K562 (cell line): ENCODE measurements around the gene NUP210. TPM values are rescaled to one million over a fixed set of nuclear protein-coding genes. Genes with fewer than 3 reads are reported as not detected.
A peak's percentile ranks its signal among the peaks of the same experiment; 100 is the strongest.

Source experiments
- ATAC-seq: fragments of 200-7000 bp; cut with Tn5 transposase; 3 replicates; pipeline ENCODE4 v1.9.1; 2020; ENCODE audit warnings: moderate library complexity
- BruUV-seq: library from RNA; stranded (reverse); fragments of 400-500 nt; replicated peaks from 2 replicates; lab custom pipeline; 2021; lab: Mats Ljungman, UMichigan
- CTCF ChIA-PET: fragments of 300-600 bp; formaldehyde crosslinking; extraction: SDS; loops from one replicate; lab custom pipeline; 2021; ENCODE audit warnings: low intra/inter-chr PET ratio; lab: Yijun Ruan, JAX
- POLR2A ChIA-PET: fragments of 300-600, 350-650 bp; sonication (Branson Sonifier 250); formaldehyde crosslinking; extraction: SDS; loops from one replicate; lab custom pipeline; 2021; ENCODE audit warnings: antibody characterized with exemption, inconsistent platforms; lab: Yijun Ruan, JAX
- DNase-seq, 4 experiments: peaks; one replicate each; pipeline versions ENCODE4 v3.0.0 to v3.0.0-alpha.2; 2011 to 2018; ENCODE audit warnings: low spot score in 3 of 4, mixed read lengths in 3 of 4; ENCODE audit errors: extremely low read depth in 1 of 4
- FAIRE-seq: peaks from 2 replicates; lab custom pipeline; 2011; peaks lifted over from hg19 to GRCh38; lab: Jason Lieb, UNC
- H2AFZ ChIP-seq: 2 replicates; pipeline ENCODE4 v1.6.0; 2011; ENCODE audit warnings: low read depth, low read length, control low read depth, inconsistent platforms
- H3K27ac ChIP-seq: fragments of 200-600 bp; 3 replicates; pipeline ENCODE4 v1.8.0; 2011; ENCODE audit warnings: low read depth, mild to moderate bottlenecking, control low read depth, inconsistent platforms, low read length, moderate library complexity, mixed read lengths; ENCODE audit errors: extremely low read depth
- H3K27me3 ChIP-seq, 2 experiments: fragments of 300-600 bp in 1 of 2; 2 replicates in 1 of 2; 3 replicates in 1 of 2; pipeline versions ENCODE4 v1.6.0 to v1.8.0; 2011; ENCODE audit warnings: inconsistent platforms in 2 of 2, low read length in 2 of 2, mild to moderate bottlenecking in 1 of 2, mixed read lengths in 1 of 2, moderate library complexity in 1 of 2; ENCODE audit not compliant: control insufficient read depth in 2 of 2, insufficient read depth in 2 of 2
- H3K36me3 ChIP-seq: fragments of 300-600 bp; 3 replicates; pipeline ENCODE4 v1.8.0; 2011; ENCODE audit warnings: mild to moderate bottlenecking, low read length, inconsistent platforms; ENCODE audit not compliant: control insufficient read depth, insufficient read depth
- H3K4me1 ChIP-seq, 2 experiments: fragments of 200-600 bp in 1 of 2; replicated peaks in 1 of 2; 2 replicates in 1 of 2; 3 replicates in 1 of 2; pipeline versions ENCODE4 v1.5.1 to v1.8.0; 2011; ENCODE audit warnings: inconsistent platforms in 2 of 2, low read length in 2 of 2, mild to moderate bottlenecking in 1 of 2, mixed read lengths in 1 of 2, moderate library complexity in 1 of 2; ENCODE audit not compliant: control insufficient read depth in 2 of 2, insufficient read depth in 2 of 2
- H3K4me2 ChIP-seq: 2 replicates; pipeline ENCODE4 v1.6.1; 2011; ENCODE audit warnings: low read length, control low read depth, inconsistent platforms, mixed read lengths; ENCODE audit not compliant: insufficient read depth
- H3K4me3 ChIP-seq: fragments of 200-600 bp; sonication (generic), shearing (Covaris generic); 2 replicates; pipeline ENCODE4 v1.5.1; 2016; ENCODE audit warnings: control low read depth, inconsistent platforms
- H3K79me2 ChIP-seq: fragments of 200-600 bp; 3 replicates; pipeline ENCODE4 v1.8.0; 2011; ENCODE audit warnings: low read length, inconsistent platforms; ENCODE audit not compliant: control insufficient read depth, insufficient read depth
- H3K9ac ChIP-seq, 2 experiments: 2 replicates each; pipeline versions ENCODE4 v1.6.0 to v1.6.1; 2011; ENCODE audit warnings: low read depth in 2 of 2, low read length in 2 of 2, control low read depth in 1 of 2, inconsistent platforms in 1 of 2, mild to moderate bottlenecking in 1 of 2, mixed read lengths in 1 of 2; ENCODE audit not compliant: insufficient read depth in 1 of 2
- H3K9me1 ChIP-seq: one replicate; pipeline ENCODE4 v1.6.0; 2011; ENCODE audit warnings: inconsistent platforms, mild to moderate bottlenecking, low read length, moderate library complexity; ENCODE audit not compliant: control insufficient read depth, insufficient read depth
- H3K9me3 ChIP-seq: replicated peaks from 2 replicates; pipeline ENCODE4 v1.5.1; 2011; ENCODE audit warnings: low read depth, low read length, inconsistent platforms; ENCODE audit not compliant: control insufficient read depth, insufficient read depth
- H4K20me1 ChIP-seq: replicated peaks from 2 replicates; pipeline ENCODE4 v1.6.1; 2011; ENCODE audit warnings: low read length, inconsistent platforms, mixed read lengths; ENCODE audit not compliant: control insufficient read depth, insufficient read depth
- E2F6 ChIP-seq, 2 experiments: IDR thresholded peaks; 2 replicates each; pipeline ENCODE4 v1.6.1; 2011; ENCODE audit warnings: borderline replicate concordance in 1 of 2, control low read depth in 1 of 2, low read depth in 1 of 2, low read length in 1 of 2, mild to moderate bottlenecking in 1 of 2, mixed read lengths in 1 of 2, moderate library complexity in 1 of 2; ENCODE audit not compliant: insufficient read depth in 1 of 2, insufficient read length in 1 of 2, poor library complexity in 1 of 2, severe bottlenecking in 1 of 2; ENCODE audit errors: extremely low read depth in 1 of 2
- GATAD2B ChIP-seq: fragments of 450-650 bp; IDR thresholded peaks from 2 replicates; pipeline ENCODE4 v1.6.1; 2017; ENCODE audit warnings: mild to moderate bottlenecking, borderline replicate concordance
- HDAC8 ChIP-seq: fragments of 450-650 bp; IDR thresholded peaks from 2 replicates; pipeline ENCODE4 v1.6.1; 2016; ENCODE audit warnings: mild to moderate bottlenecking, missing genetic modification characterization, moderate library complexity, missing compliant biosample characterization
- HNRNPLL ChIP-seq: fragments of 200-400 bp; formaldehyde crosslinking; IDR thresholded peaks from 2 replicates; pipeline ENCODE4 v1.6.1; 2017; ENCODE audit warnings: low read length, low read depth, mild to moderate bottlenecking; ENCODE audit not compliant: poor library complexity, severe bottlenecking
- KDM5B ChIP-seq: fragments of 200-600 bp; sonication (generic); IDR thresholded peaks from 2 replicates; pipeline ENCODE4 v1.6.1; 2012; ENCODE audit warnings: low read depth, mild to moderate bottlenecking, moderate library complexity, low read length, control low read depth, inconsistent platforms; ENCODE audit not compliant: insufficient replicate concordance
- PHF8 ChIP-seq: fragments of 200-600 bp; sonication (generic); IDR thresholded peaks from 2 replicates; pipeline ENCODE4 v1.6.1; 2012; ENCODE audit warnings: mixed run types, mild to moderate bottlenecking, inconsistent platforms, low read length, moderate library complexity, borderline replicate concordance
- RB1 ChIP-seq: fragments of 450-650 bp; IDR thresholded peaks from 2 replicates; pipeline ENCODE4 v1.6.1; 2017; ENCODE audit warnings: low read depth, mild to moderate bottlenecking
- RUNX1 ChIP-seq: sonication (generic); IDR thresholded peaks from 2 replicates; pipeline ENCODE4 v1.6.1; 2016; ENCODE audit warnings: antibody characterized with exemption, low read depth
- SIN3A ChIP-seq, 2 experiments: fragments of 150-350 bp in 1 of 2; IDR thresholded peaks; 2 replicates each; pipeline ENCODE4 v1.6.1; 2011 to 2016; ENCODE audit warnings: borderline replicate concordance in 2 of 2, low read depth in 2 of 2, low read length in 2 of 2, mild to moderate bottlenecking in 2 of 2, moderate library complexity in 2 of 2; ENCODE audit not compliant: control insufficient read depth in 1 of 2
- SRSF7 ChIP-seq: fragments of 200-400 bp; formaldehyde crosslinking; optimal IDR thresholded peaks from 2 replicates; pipeline ENCODE3; 2017; ENCODE audit warnings: mild to moderate bottlenecking, low read depth, low read length
- TCFL5 ChIP-seq: fragments of 250-450 bp; sonication (Bioruptor Pico); conservative IDR thresholded peaks from 2 replicates; pipeline ENCODE4 v1.6.1; 2021; ENCODE audit warnings: mild to moderate bottlenecking, moderate library complexity, matching md5 sums
- UBTF ChIP-seq, 2 experiments: IDR thresholded peaks; 2 replicates each; pipeline ENCODE4 v1.6.1; 2012; ENCODE audit warnings: improper control_type of control experiment in 2 of 2, low read depth in 2 of 2, low read length in 2 of 2, borderline replicate concordance in 1 of 2
- YY1 ChIP-seq, 3 experiments: IDR thresholded peaks; 2 replicates each; pipeline ENCODE4 v1.6.1; 2011; ENCODE audit warnings: low read length in 2 of 3, mild to moderate bottlenecking in 2 of 3, moderate library complexity in 2 of 3, borderline replicate concordance in 1 of 3, control low read depth in 1 of 3, low read depth in 1 of 3; ENCODE audit not compliant: insufficient read depth in 3 of 3, insufficient replicate concordance in 2 of 3, control insufficient read depth in 1 of 3, insufficient read length in 1 of 3; ENCODE audit errors: extremely low read depth in 1 of 3
- ZFX ChIP-seq: sonication (generic); formaldehyde crosslinking; IDR thresholded peaks from 2 replicates; pipeline ENCODE4 v1.8.0; 2022; ENCODE audit warnings: mild to moderate bottlenecking, missing genetic modification reagents, moderate library complexity
- WGBS: fragments of 100-300 bp; shearing (Covaris generic); methylation state at CpG from one replicate; pipeline ENCODE4 v1.1.6; 2016; ENCODE audit warnings: low coverage, mixed read lengths; ENCODE audit not compliant: insufficient coverage; ENCODE audit errors: missing lambda C conversion rate; 5-methylcytosine and 5-hydroxymethylcytosine counted together
- in situ Hi-C: fragments of 300-500 bp; cut with MboI; formaldehyde crosslinking; loops from 4 replicates; pipeline ENCODE4 v1.15.0; 2018; ENCODE audit warnings: inconsistent platforms, mixed read lengths
- intact Hi-C: fragments of 100-400 bp; cut with micrococcal nuclease; formaldehyde crosslinking; loops from 2 replicates; pipeline ENCODE4 v1.14.2; 2022
- polyA plus RNA-seq, 8 experiments: library from polyadenylated mRNA; depleted of rRNA in 4 of 8; stranded (reverse) in 5 of 8; unstranded in 3 of 8; fragments of >200 nt; fragmentation: Nextera tagmentation in 2 of 8; fragmentation: Illumina TruSeq in 1 of 8; extraction: Ambion mirVana in 2 of 8; extraction: Trizol in 1 of 8; gene quantifications; 2 replicates each; pipeline versions ENCODE4 v1.2.1 to v1.2.3, GENCODE V29; 2011 to 2014; ENCODE audit warnings: inconsistent platforms in 1 of 8, missing spikeins in 1 of 8
- total RNA-seq, 7 experiments: library from RNA; depleted of rRNA in 6 of 7; stranded (reverse); fragments of >200 nt in 6 of 7; fragmentation: Illumina TruSeq in 2 of 7; extraction: Trizol in 2 of 7; gene quantifications; 2 replicates each; pipeline versions ENCODE4 v1.2.1 to v1.2.3, GENCODE V29; 2011 to 2021; ENCODE audit warnings: low replicate concordance in 1 of 7

Gene NUP210
- total and polyA plus RNA-seq, 9 of the 15 experiments (the other 6 are each of a cell fraction or from before 2014, with no cell fraction given): 1.2 to 138 (median 44.0) TPM

GRCh38 chr3:13282358-13282985 lies 137.7 kb downstream of the NUP210 start:
- peaks cover 8% of the 10 kb centered on the region for H4K20me1 ChIP-seq
- peaks cover 19 to 60% of the 10 kb centered on the region in 2 experiments; a peak in 4 of 5 replicates for H3K27me3 ChIP-seq
- peaks cover 9% of the 10 kb centered on the region for H3K9me3 ChIP-seq
- H3K4me3 ChIP-seq: peak overlapping the region; percentile 29
- in situ Hi-C loops (no loop called here), intact Hi-C loops (loop anchor here (2.0 to 10.0 kb wide), 2 partner anchors 190 to 372 kb away; no protein-coding TSS in a partner anchor)
- ATAC-seq (peak; percentile 3; the same call in 1 of the 3 replicates), FAIRE-seq (no peak), DNase-seq (peak; percentile 55 to 75 (median 67))
- WGBS: 10% methylated on average over 52 of the region's 87 CpGs
- no peaks in the 10 kb centered on the region for H3K9me1 ChIP-seq
- H3K79me2 ChIP-seq: no peaks in the 10 kb centered on the region
- H3K27ac ChIP-seq: no peak overlapping the region
- H2AFZ ChIP-seq: 0 out of 2 replicates have a peak overlapping the region, but pooled peaks have one; percentile 44
- ChIA-PET POLR2A (interaction anchor here (0.6 to 1.4 kb wide), 4 partner anchors 15 to 404 kb away, joined by 3 to 4 read pairs (median 3); no protein-coding TSS in a partner anchor), CTCF (interaction anchor here (1.1 kb wide), 1 partner anchor 190 kb away, joined by 3 read pairs; no protein-coding TSS in a partner anchor)
- H3K9ac ChIP-seq: peak overlapping the region in 1 of 2 experiments; percentile 88; a peak in 2 of 4 replicates
- H3K36me3 ChIP-seq: no peaks in the 10 kb centered on the region
- H3K4me1 ChIP-seq: peaks cover 7 to 27% of the 10 kb centered on the region in 2 experiments; a peak in 4 of 5 replicates
- H3K4me2 ChIP-seq: no peak overlapping the region; the same call in 1 of the 2 replicates
- no TSS peak for BruUV-seq
- peak; percentile 49 for TF ChIP-seq KDM5B
- TF ChIP-seq SRSF7: peak; percentile 29
- TF ChIP-seq YY1 (IDR thresholded peaks at IDR 0.05; ENCODE audit: borderline replicate concordance in 1 of 3, control insufficient read depth in 1 of 3, extremely low read depth in 1 of 3, insufficient read depth in 3 of 3, insufficient read length in 1 of 3, insufficient replicate concordance in 2 of 3, low read depth in 1 of 3, low read length in 2 of 3): peak in 1 of 3 experiments; percentile 13
- peak in 1 of 2 experiments; percentile 46; a peak in 1 of 4 replicates for TF ChIP-seq UBTF (IDR thresholded peaks at IDR 0.05; ENCODE audit: borderline replicate concordance in 1 of 2, low read depth in 2 of 2, low read length in 2 of 2)
- TF ChIP-seq GATAD2B: peak; percentile 15; the same call in 1 of the 2 replicates
- TF ChIP-seq RUNX1: no peak
- peak in 1 of 2 experiments; percentile 91 for TF ChIP-seq E2F6 (IDR thresholded peaks at IDR 0.05; ENCODE audit: borderline replicate concordance in 1 of 2, extremely low read depth in 1 of 2, insufficient read depth in 1 of 2, insufficient read length in 1 of 2, low read depth in 1 of 2, low read length in 1 of 2, poor library complexity in 1 of 2, severe bottlenecking in 1 of 2)
- peak; percentile 19; the same call in 1 of the 2 replicates for TF ChIP-seq RB1
- TF ChIP-seq HDAC8 (tag): no peak
- 0 out of 4 replicates have a peak, but pooled peaks of 1 of the 2 experiments have one; percentile 16 for TF ChIP-seq SIN3A (IDR thresholded peaks at IDR 0.05; ENCODE audit: borderline replicate concordance in 2 of 2, control insufficient read depth in 1 of 2, low read depth in 2 of 2, low read length in 2 of 2)
- peak; percentile 18 for TF ChIP-seq ZFX (CRISPR knock-in tag)
- no peak for TF ChIP-seq HNRNPLL
- no peak for TF ChIP-seq TCFL5 (CRISPR knock-in tag)
- TF ChIP-seq PHF8: peak; percentile 33; the same call in 1 of the 2 replicates
